NT2/D1 (cell line): Measurements from ENCODE around the gene GRIN1.

Source experiments
- YY1 ChIP-seq: IDR thresholded peaks from 2 replicates; pipeline ENCODE4 v1.6.1; 2011; ENCODE audit not compliant: insufficient read length, insufficient read depth
- ZNF274 ChIP-seq: IDR thresholded peaks from 2 replicates; pipeline ENCODE4 v1.6.1; 2011; ENCODE audit warnings: mild to moderate bottlenecking, low read depth, low read length

- TF ChIP-seq YY1 = no peak
- TF ChIP-seq ZNF274 = no peak
Measured at GRCh38 chr9:137181680-137182079, 42.7 kb downstream of the GRIN1 start.
